ENCODE results near the gene SLC5A11. TPM values are rescaled to one million over a fixed set of nuclear protein-coding genes. Genes with fewer than 3 reads are reported as not detected.

Gene SLC5A11
- total RNA-seq, 1 experiment from 2014 or later = 0.47 TPM

DNA sequence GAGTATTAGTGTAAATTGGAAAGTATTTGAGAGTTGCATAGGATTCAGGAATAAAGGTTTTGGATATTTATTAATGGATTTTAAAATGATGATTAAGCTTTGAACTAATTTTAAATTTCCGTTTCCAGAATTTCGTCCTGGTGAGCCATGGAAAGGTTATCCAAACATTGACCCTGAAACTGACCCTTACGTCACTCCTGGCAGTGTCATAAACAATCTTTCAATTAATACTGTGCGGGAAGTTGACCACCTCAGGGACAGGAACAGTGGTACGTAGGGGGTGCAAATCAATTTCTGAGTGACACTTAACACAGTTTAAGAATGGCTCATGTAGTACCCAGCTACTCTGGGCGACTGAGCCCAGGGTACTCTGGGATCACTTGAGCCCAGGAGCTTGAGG, 29.1 kb upstream of the SLC5A11 start:
- Histone ChIP-seq H3K79me2 (ENCODE audit: insufficient read depth, low read length) (no peaks in the 10 kb centered on the region), H3K4me1 (ENCODE audit: control insufficient read depth in 1 of 2, insufficient read depth in 2 of 2, low read length in 2 of 2) (no peaks in the 10 kb centered on the region), H4K20me1 (ENCODE audit: insufficient read depth) (no peaks in the 10 kb centered on the region), H3K27ac (ENCODE audit: low read depth, low read length) (no peak overlapping the region), H3K9me3 (ENCODE audit: control insufficient read depth in 1 of 2, insufficient read depth in 1 of 2, low read depth in 1 of 2, low read length in 2 of 2) (no peaks in the 10 kb centered on the region), H3K27me3 (ENCODE audit: insufficient read depth, low read length) (no peaks in the 10 kb centered on the region), H2AFZ (ENCODE audit: low read depth, low read length, poor library complexity, severe bottlenecking) (no peak overlapping the region), H3K4me3 (replicated peaks in 1 of 2; ENCODE audit: low read depth in 1 of 2, low read length in 2 of 2) (no peak overlapping the region), H3K9me2 (ENCODE audit: insufficient read depth) (no peaks in the 10 kb centered on the region), H3K9ac (ENCODE audit: low read length) (no peak overlapping the region), H3K4me2 (ENCODE audit: low read length) (no peak overlapping the region), H3K36me3 (ENCODE audit: control insufficient read depth in 1 of 2, insufficient read depth in 2 of 2, low read length in 2 of 2) (peaks cover 56 to 65% of the 10 kb centered on the region in 2 experiments)
- ATAC-seq = no peak
- TF ChIP-seq CEBPB (IDR thresholded peaks at IDR 0.05; ENCODE audit: low read depth) = no peak
- TF ChIP-seq POLR2AphosphoS5 (IDR thresholded peaks at IDR 0.05; ENCODE audit: low read depth, low read length) = no peak
- TF ChIP-seq ZNF274 (IDR thresholded peaks at IDR 0.05; ENCODE audit: low read depth, low read length) = no peak
- TF ChIP-seq, protein P1, sequence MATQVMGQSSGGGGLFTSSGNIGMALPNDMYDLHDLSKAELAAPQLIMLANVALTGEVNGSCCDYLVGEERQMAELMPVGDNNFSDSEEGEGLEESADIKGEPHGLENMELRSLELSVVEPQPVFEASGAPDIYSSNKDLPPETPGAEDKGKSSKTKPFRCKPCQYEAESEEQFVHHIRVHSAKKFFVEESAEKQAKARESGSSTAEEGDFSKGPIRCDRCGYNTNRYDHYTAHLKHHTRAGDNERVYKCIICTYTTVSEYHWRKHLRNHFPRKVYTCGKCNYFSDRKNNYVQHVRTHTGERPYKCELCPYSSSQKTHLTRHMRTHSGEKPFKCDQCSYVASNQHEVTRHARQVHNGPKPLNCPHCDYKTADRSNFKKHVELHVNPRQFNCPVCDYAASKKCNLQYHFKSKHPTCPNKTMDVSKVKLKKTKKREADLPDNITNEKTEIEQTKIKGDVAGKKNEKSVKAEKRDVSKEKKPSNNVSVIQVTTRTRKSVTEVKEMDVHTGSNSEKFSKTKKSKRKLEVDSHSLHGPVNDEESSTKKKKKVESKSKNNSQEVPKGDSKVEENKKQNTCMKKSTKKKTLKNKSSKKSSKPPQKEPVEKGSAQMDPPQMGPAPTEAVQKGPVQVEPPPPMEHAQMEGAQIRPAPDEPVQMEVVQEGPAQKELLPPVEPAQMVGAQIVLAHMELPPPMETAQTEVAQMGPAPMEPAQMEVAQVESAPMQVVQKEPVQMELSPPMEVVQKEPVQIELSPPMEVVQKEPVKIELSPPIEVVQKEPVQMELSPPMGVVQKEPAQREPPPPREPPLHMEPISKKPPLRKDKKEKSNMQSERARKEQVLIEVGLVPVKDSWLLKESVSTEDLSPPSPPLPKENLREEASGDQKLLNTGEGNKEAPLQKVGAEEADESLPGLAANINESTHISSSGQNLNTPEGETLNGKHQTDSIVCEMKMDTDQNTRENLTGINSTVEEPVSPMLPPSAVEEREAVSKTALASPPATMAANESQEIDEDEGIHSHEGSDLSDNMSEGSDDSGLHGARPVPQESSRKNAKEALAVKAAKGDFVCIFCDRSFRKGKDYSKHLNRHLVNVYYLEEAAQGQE (IDR thresholded peaks at IDR 0.05; ENCODE audit: low read depth) = no peak
- no peak for TF ChIP-seq ELF1 (IDR thresholded peaks at IDR 0.05; ENCODE audit: borderline replicate concordance, low read depth)
- TF ChIP-seq POLR2A (IDR thresholded peaks at IDR 0.05; ENCODE audit: borderline replicate concordance, extremely low read depth, insufficient read depth, insufficient read length) = no peak
- TF ChIP-seq, protein P2, sequence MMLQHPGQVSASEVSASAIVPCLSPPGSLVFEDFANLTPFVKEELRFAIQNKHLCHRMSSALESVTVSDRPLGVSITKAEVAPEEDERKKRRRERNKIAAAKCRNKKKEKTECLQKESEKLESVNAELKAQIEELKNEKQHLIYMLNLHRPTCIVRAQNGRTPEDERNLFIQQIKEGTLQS (IDR thresholded peaks at IDR 0.05) = no peak
- no peak for TF ChIP-seq SP1 (IDR thresholded peaks at IDR 0.05; ENCODE audit: low read depth)
- POLR2A ChIA-PET = no interaction called here
- BruUV-seq (replicated peaks) = no TSS peak
- intact Hi-C loops (cut with micrococcal nuclease) = no loop called here
- RAD21 ChIA-PET (ENCODE audit: low non-redundant PET in 1 of 2, low total read pairs in 2 of 2, uncharacterized antibody in 2 of 2, unreplicated experiment in 2 of 2) = no interaction called here
- CTCF ChIA-PET = no interaction called here
- no peak for DNase-seq (ENCODE audit: low read depth, low spot score)

Data from HCT116 (cell line).